Mammary epithelial cell (primary cell): Measurements from ENCODE around the gene ABTB1.

Source experiments
- CTCF ChIP-seq, 2 donors: IDR thresholded peaks in 1 of 2; conservative IDR thresholded peaks in 1 of 2; 2 replicates each; pipeline ENCODE4 v1.5.1; 2011 to 2012; ENCODE audit warnings: inconsistent platforms in 2 of 2, low read length in 2 of 2, mild to moderate bottlenecking in 2 of 2, control low read depth in 1 of 2, low read depth in 1 of 2; ENCODE audit not compliant: insufficient read depth in 1 of 2; ENCODE audit errors: extremely low read depth in 1 of 2
- EZH2 ChIP-seq: IDR thresholded peaks from 2 replicates; pipeline ENCODE4 v1.6.1; 2012; ENCODE audit warnings: low read length, inconsistent platforms, borderline replicate concordance

GRCh38 chr3:127676921-127677351 lies 4.2 kb downstream of the ABTB1 start:
- TF ChIP-seq CTCF (conservative IDR thresholded peaks at IDR 0.05 in 1 of 2, IDR thresholded peaks at IDR 0.05 in 1 of 2; ENCODE audit: extremely low read depth in 1 of 2, insufficient read depth in 1 of 2, low read depth in 1 of 2, low read length in 2 of 2): no peak
- TF ChIP-seq EZH2: no peak
